Panc1 (cell line): Measurements from ENCODE around the gene HMX1. TPM values are rescaled to one million over a fixed set of nuclear protein-coding genes. Genes with fewer than 3 reads are reported as not detected.

ENCODE experiments used
- ATAC-seq: fragments of 200-7000 bp; cut with Tn5 transposase; 2 replicates; pipeline ENCODE4 v1.9.1; 2020; ENCODE audit warnings: mild to moderate bottlenecking, moderate library complexity
- BruUV-seq: library from RNA; stranded (reverse); fragments of 400-500 nt; replicated peaks from 2 replicates; lab custom pipeline; 2021; lab: Mats Ljungman, UMichigan
- CTCF ChIA-PET: fragments of 300-600 bp; sonication (Branson Sonifier 250); formaldehyde crosslinking; loops from one replicate; lab custom pipeline; 2022; ENCODE audit warnings: antibody characterized with exemption; lab: Charles Lee
- POLR2A ChIA-PET: fragments of 300-600 bp; sonication (Branson Sonifier 250); formaldehyde crosslinking; loops from one replicate; lab custom pipeline; 2022; ENCODE audit warnings: antibody characterized with exemption; lab: Charles Lee
- DNase-seq: peaks from one replicate; pipeline ENCODE4 v3.0.0-alpha.2; 2010; ENCODE audit warnings: low read depth, low spot score
- H3K27ac ChIP-seq: 2 replicates; pipeline ENCODE4 v1.5.1; 2011; ENCODE audit warnings: mild to moderate bottlenecking, low read length, inconsistent platforms
- H3K27me3 ChIP-seq: fragments of 200-500 bp; sonication (Bioruptor generic); 2 replicates; pipeline ENCODE4 v1.6.0; 2014; ENCODE audit warnings: low read length, inconsistent platforms; ENCODE audit not compliant: control insufficient read depth, insufficient read depth
- H3K36me3 ChIP-seq: fragments of 200-500 bp; sonication (Bioruptor generic); 2 replicates; pipeline ENCODE4 v1.5.1; 2014; ENCODE audit warnings: inconsistent platforms, mild to moderate bottlenecking, low read length, moderate library complexity; ENCODE audit not compliant: control insufficient read depth, insufficient read depth
- H3K4me1 ChIP-seq: 2 replicates; pipeline ENCODE4 v1.5.1; 2011; ENCODE audit warnings: inconsistent platforms, mild to moderate bottlenecking, low read length, moderate library complexity; ENCODE audit not compliant: control insufficient read depth, insufficient read depth
- H3K4me3 ChIP-seq, 2 experiments: 2 replicates each; pipeline ENCODE4 v1.5.1; 2011 to 2012; ENCODE audit warnings: low read depth in 2 of 2, low read length in 2 of 2, mild to moderate bottlenecking in 2 of 2, inconsistent platforms in 1 of 2, moderate library complexity in 1 of 2
- H3K9me3 ChIP-seq: fragments of 200-500 bp; sonication (Bioruptor generic); 2 replicates; pipeline ENCODE4 v1.5.1; 2014; ENCODE audit warnings: low read depth, mild to moderate bottlenecking, inconsistent platforms, low read length, moderate library complexity; ENCODE audit not compliant: control insufficient read depth, insufficient read depth
- CTCF ChIP-seq: fragments of 450-650 bp; IDR thresholded peaks from 2 replicates; pipeline ENCODE4 v1.5.1; 2017; ENCODE audit warnings: mild to moderate bottlenecking
- POLR2AphosphoS5 ChIP-seq: IDR thresholded peaks from 2 replicates; pipeline ENCODE4 v1.6.1; 2012; ENCODE audit warnings: mild to moderate bottlenecking, low read depth, low read length, moderate library complexity
- REST ChIP-seq, 2 experiments: IDR thresholded peaks; 2 replicates each; pipeline ENCODE4 v1.6.1; 2011 to 2012; ENCODE audit warnings: low read depth in 2 of 2, control low read depth in 1 of 2, low read length in 1 of 2, mild to moderate bottlenecking in 1 of 2, moderate library complexity in 1 of 2; ENCODE audit not compliant: insufficient read depth in 1 of 2
- SIN3A ChIP-seq: IDR thresholded peaks from 2 replicates; pipeline ENCODE4 v1.6.1; 2012; ENCODE audit warnings: low read depth, mild to moderate bottlenecking, low read length, moderate library complexity, borderline replicate concordance; ENCODE audit not compliant: insufficient read depth
- TCF7L2 ChIP-seq: IDR thresholded peaks from 2 replicates; pipeline ENCODE4 v1.6.1; 2011; ENCODE audit warnings: mild to moderate bottlenecking, low read depth, low read length, inconsistent platforms
- in situ Hi-C: cut with HindIII; loops from 2 replicates; pipeline ENCODE4 v1.10.0; 2016; ENCODE audit warnings: low sequenced_read_pairs, low pct_unique_long_range_greater_than_20kb
- intact Hi-C: fragments of 100-400 bp; cut with micrococcal nuclease; formaldehyde crosslinking; loops from one replicate; pipeline ENCODE4 v1.10.0; 2022; ENCODE audit not compliant: unreplicated experiment
- total RNA-seq: library from RNA; stranded (reverse); gene quantifications from one replicate; pipeline ENCODE4 v1.2.1, GENCODE V29; 2021; ENCODE audit not compliant: unreplicated experiment

The HMX1 gene
- total RNA-seq, 1 experiment from 2014 or later: not detected

DNA sequence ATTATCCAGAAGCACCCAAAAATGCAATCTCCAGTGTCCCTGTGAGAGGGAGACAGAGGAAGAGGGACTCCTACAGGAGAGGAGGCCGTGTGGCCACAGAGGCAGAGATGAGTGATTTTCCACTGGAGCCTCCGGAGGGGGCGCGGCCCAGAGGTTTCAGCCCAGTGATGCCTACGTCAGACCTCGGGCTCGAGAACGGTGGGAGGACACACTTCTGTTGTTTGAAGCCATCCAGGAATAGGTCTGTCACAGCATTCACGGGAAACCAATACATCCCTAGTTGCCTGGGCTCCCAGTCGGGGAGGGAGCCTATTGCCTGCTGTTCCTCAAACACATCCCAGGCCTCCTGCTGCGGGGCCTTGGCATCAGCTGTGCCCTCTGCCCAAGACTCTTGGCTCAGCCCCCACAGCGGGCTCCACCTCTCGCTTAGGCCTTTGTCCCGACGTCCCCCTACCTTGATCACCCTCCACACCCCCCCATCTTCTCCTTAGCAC, 39.2 kb upstream of the HMX1 start:
- Histone ChIP-seq H3K4me1 (no peaks in the 10 kb centered on the region), H3K4me3 (no peak overlapping the region), H3K36me3 (no peaks in the 10 kb centered on the region), H3K27ac (no peak overlapping the region), H3K27me3 (no peaks in the 10 kb centered on the region; the same call in 1 of the 2 replicates), H3K9me3 (no peaks in the 10 kb centered on the region)
- POLR2A ChIA-PET: no interaction called here
- intact Hi-C loops: no loop called here
- no TSS peak for BruUV-seq
- in situ Hi-C loops: no loop called here
- CTCF ChIA-PET: no interaction called here
- DNase-seq (no peak), ATAC-seq (no peak)
- TF ChIP-seq SIN3A: no peak
- TF ChIP-seq REST (IDR thresholded peaks at IDR 0.05; ENCODE audit: insufficient read depth in 1 of 2, low read depth in 2 of 2, low read length in 1 of 2): no peak
- no peak for TF ChIP-seq CTCF
- TF ChIP-seq TCF7L2: no peak
- no peak for TF ChIP-seq POLR2AphosphoS5

DNA sequence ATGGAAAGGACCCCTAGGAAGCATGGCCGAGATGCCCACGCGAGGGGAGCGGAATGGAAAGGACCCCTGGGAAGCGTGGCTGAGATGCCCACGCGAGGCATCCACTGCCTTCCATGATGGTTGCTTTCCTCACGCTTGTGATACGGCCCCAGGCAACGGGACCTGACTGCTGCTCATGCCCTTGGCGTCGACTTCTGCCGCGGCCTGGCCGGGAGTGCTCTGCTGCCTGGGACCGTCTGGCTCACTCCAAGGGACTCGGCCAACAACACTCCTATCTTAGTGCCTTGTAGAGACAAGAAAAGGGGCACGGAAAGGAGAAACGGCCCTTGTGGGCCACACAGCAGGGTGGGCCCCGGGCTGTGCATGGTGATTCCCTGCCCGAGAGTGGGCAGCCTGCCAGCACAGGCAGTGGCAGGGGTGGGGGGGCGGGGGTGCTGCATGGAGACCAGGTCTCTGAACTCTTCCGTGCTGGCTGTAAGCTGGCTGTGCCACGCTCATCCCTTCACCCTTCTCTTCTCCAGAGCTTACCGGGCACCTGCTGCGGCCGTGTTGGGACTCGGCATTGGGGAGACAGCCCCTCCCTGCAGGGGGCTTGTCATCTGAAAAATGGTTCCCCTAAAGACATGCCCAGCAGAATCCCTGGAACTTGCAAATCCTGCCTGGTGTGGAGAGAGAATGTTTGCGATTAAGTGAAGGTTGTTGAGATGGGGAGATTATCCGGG, 38.6 kb upstream of the HMX1 start:
- ATAC-seq (no peak), DNase-seq (no peak)
- ChIA-PET POLR2A (no interaction called here), CTCF (no interaction called here)
- H3K27me3 ChIP-seq: no peaks in the 10 kb centered on the region; the same call in 1 of the 2 replicates
- H3K4me1 ChIP-seq: no peaks in the 10 kb centered on the region
- H3K36me3 ChIP-seq: no peaks in the 10 kb centered on the region
- intact Hi-C loops: no loop called here
- no peak overlapping the region for H3K27ac ChIP-seq
- BruUV-seq: no TSS peak
- H3K9me3 ChIP-seq: no peaks in the 10 kb centered on the region
- TF ChIP-seq TCF7L2: no peak
- no peak for TF ChIP-seq CTCF
- no peak for TF ChIP-seq SIN3A
- no peak for TF ChIP-seq POLR2AphosphoS5
- no peak for TF ChIP-seq REST (IDR thresholded peaks at IDR 0.05; ENCODE audit: insufficient read depth in 1 of 2, low read depth in 2 of 2, low read length in 1 of 2)
- no peak overlapping the region for H3K4me3 ChIP-seq
- in situ Hi-C loops: no loop called here
